VCaP (cell line): ENCODE results near the gene ABCC1.

Experiments used
- H3K27ac ChIP-seq: fragments of 450-650 bp; 2 replicates; pipeline ENCODE4 v1.5.1; 2017
- TF ChIP-seq, protein P1 (sequence below): fragments of 450-650 bp; conservative IDR thresholded peaks from 2 replicates; pipeline ENCODE4 v1.5.1; 2017; ENCODE audit warnings: mild to moderate bottlenecking, moderate library complexity

ABCC1 gene

GRCh38 chr16:16003719-16004313 lies 54.4 kb downstream of the ABCC1 start:
- TF ChIP-seq, protein P1, sequence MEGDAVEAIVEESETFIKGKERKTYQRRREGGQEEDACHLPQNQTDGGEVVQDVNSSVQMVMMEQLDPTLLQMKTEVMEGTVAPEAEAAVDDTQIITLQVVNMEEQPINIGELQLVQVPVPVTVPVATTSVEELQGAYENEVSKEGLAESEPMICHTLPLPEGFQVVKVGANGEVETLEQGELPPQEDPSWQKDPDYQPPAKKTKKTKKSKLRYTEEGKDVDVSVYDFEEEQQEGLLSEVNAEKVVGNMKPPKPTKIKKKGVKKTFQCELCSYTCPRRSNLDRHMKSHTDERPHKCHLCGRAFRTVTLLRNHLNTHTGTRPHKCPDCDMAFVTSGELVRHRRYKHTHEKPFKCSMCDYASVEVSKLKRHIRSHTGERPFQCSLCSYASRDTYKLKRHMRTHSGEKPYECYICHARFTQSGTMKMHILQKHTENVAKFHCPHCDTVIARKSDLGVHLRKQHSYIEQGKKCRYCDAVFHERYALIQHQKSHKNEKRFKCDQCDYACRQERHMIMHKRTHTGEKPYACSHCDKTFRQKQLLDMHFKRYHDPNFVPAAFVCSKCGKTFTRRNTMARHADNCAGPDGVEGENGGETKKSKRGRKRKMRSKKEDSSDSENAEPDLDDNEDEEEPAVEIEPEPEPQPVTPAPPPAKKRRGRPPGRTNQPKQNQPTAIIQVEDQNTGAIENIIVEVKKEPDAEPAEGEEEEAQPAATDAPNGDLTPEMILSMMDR = no peak
- H3K27ac ChIP-seq = no peak overlapping the region

DNA sequence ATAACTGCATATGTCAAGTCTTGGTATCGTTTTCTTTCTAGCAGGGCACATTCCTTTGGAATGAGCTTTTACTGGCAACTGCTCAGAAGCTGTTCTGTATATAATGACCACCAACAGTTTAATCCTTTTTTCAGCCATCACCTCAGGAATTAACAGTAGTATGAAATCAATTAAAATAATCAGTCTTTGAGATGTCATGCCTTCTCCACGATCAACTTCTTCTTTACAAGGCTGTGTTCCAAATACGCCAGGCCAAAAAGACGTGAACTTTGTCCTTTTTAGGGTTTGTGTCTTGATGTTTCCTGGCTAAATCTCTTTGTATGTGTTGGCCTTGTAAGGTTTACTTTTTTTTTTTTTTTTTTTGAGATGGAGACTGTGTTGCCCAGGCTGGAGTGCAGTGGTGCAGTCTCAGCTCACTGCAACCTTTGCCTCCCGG lies 54.9 kb downstream of the ABCC1 start:
- H3K27ac ChIP-seq = no peak overlapping the region
- TF ChIP-seq, protein P1 = no peak

DNA sequence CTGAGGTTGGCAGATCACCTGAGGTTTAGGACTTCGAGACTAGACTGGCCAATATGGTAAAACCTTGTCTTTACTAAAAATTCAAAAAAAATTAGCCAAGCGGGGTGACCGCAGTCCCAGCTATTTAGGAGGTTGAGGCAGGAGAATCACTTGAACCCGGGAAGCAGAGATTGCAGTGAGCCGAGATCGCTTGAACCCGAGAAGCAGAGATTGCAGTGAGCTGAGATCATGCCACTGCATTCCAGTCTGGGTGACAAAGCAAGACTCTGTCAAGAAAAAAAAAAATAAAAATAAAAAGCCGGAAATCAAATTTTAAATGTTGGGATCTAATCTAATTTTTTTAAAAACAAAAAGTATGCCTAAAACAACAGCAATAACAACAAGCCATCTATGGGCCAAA lies 56.3 kb downstream of the ABCC1 start:
- no peak overlapping the region for H3K27ac ChIP-seq
- TF ChIP-seq, protein P1 = no peak

- TF ChIP-seq, protein P1 = no peak
- H3K27ac ChIP-seq = no peak overlapping the region
Measured at GRCh38 chr16:16006650-16007049, 57.2 kb downstream of the ABCC1 start.

DNA sequence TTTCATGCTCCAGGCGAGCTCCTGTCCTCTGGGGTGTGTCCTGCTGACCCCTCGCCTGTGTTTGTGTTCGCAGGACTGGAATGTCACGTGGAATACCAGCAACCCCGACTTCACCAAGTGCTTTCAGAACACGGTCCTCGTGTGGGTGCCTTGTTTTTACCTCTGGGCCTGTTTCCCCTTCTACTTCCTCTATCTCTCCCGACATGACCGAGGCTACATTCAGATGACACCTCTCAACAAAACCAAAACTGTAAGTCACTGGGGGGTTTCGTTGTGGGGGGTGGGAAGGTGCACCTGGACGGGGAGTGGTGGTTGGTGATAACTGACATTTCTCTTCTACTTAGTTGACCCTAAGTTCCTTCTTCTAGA lies 58.3 kb downstream of the ABCC1 start:
- no peak overlapping the region for H3K27ac ChIP-seq
- TF ChIP-seq, protein P1 = no peak

GRCh38 chr16:16008666-16009065 lies 59.2 kb downstream of the ABCC1 start:
- TF ChIP-seq, protein P1 = no peak
- H3K27ac ChIP-seq = no peak overlapping the region

- H3K27ac ChIP-seq = no peak overlapping the region
- TF ChIP-seq, protein P1 = no peak
Measured at GRCh38 chr16:16009401-16009800, 60.0 kb downstream of the ABCC1 start.
